ENCODE measurements around the gene TYRP1.

TYRP1 gene

GRCh38 chr9:12696931-12697622, 3.9 kb downstream of the TYRP1 start:
- Histone ChIP-seq H3K4me3 (no peak overlapping the region), H3K27ac (no peak overlapping the region)
- TF ChIP-seq CTCF (IDR thresholded peaks at IDR 0.05), result no peak
- no peak for DNase-seq (ENCODE audit: low spot score)

GRCh38 chr9:12697719-12698118, 4.5 kb downstream of the TYRP1 start:
- DNase-seq (ENCODE audit: low spot score), result no peak
- no peak for TF ChIP-seq CTCF (IDR thresholded peaks at IDR 0.05)
- H3K4me3 ChIP-seq, result no peak overlapping the region
- H3K27ac ChIP-seq, result no peak overlapping the region

- H3K4me3 ChIP-seq, result no peak overlapping the region
- no peak overlapping the region for H3K27ac ChIP-seq
- no peak for TF ChIP-seq CTCF (IDR thresholded peaks at IDR 0.05)
- no peak for DNase-seq (ENCODE audit: low spot score)
These were observed 5.1 kb downstream of the TYRP1 start for GRCh38 chr9:12698266-12698665.

GRCh38 chr9:12698986-12699385, 5.8 kb downstream of the TYRP1 start:
- TF ChIP-seq CTCF (IDR thresholded peaks at IDR 0.05), result no peak
- no peak for DNase-seq (ENCODE audit: low spot score)
- H3K4me3 ChIP-seq, result no peak overlapping the region
- H3K27ac ChIP-seq, result no peak overlapping the region

- no peak for TF ChIP-seq CTCF (IDR thresholded peaks at IDR 0.05)
- no peak overlapping the region for H3K4me3 ChIP-seq
- H3K27ac ChIP-seq, result no peak overlapping the region
- no peak for DNase-seq (ENCODE audit: low spot score)
These were observed 6.3 kb downstream of the TYRP1 start for GRCh38 chr9:12699529-12699928.

- no peak for TF ChIP-seq CTCF (IDR thresholded peaks at IDR 0.05)
- Histone ChIP-seq H3K4me3 (no peak overlapping the region), H3K27ac (no peak overlapping the region)
- DNase-seq (ENCODE audit: low spot score), result no peak
These were observed 7.9 kb downstream of the TYRP1 start for GRCh38 chr9:12701126-12701525.

- DNase-seq (ENCODE audit: low spot score), result peak; percentile 73
- no peak overlapping the region for H3K4me3 ChIP-seq
- TF ChIP-seq CTCF (IDR thresholded peaks at IDR 0.05), result no peak
- H3K27ac ChIP-seq, result no peak overlapping the region
These were observed 9.1 kb downstream of the TYRP1 start for GRCh38 chr9:12702160-12702758.
